ENCODE data around the gene CDKN2AIP. TPM values are rescaled to one million over a fixed set of nuclear protein-coding genes. Genes with fewer than 3 reads are reported as not detected.
"Not testable (repeated sequence)": the region's sequence is repeated elsewhere in the genome, so short reads cannot be mapped to it uniquely, and the experiment has no call there.

CDKN2AIP gene
- total RNA-seq, 4 donors from 2014 or later: 20.9 to 30.8 (median 26.1) TPM

DNA sequence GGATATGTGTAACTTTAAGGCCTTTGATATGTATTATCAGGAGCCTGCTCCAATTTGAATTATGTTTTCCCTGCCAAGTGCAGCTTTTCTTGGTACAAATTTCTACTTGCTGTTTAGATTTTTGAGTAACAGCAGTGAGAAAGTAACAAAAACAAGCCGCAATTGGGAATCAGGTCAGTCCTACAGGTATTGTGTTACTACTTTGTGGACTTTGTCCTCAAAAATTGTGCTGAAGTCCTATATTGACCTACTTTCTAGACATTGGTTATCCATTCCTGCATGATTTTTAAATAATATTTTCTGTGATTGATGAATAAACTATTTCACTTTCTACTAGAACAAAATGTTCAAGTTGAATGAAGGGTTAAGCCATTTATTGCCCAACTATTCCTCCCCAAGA, 5.7 kb downstream of the CDKN2AIP start:
- TF ChIP-seq CTCF (IDR thresholded peaks at IDR 0.05) (no peak), POLR2A (IDR thresholded peaks at IDR 0.05) (no peak)
- H3K4me3 ChIP-seq (ENCODE audit: low read depth, poor library complexity, severe bottlenecking): no peak overlapping the region
- WGBS, 2 donors: 96 to 98% methylated on average over 1 of the region's 1 CpG
- DNase-seq (ENCODE audit: low spot score in 2 of 2): no peak
- intact Hi-C loops (cut with DNase I; ENCODE audit: low total_unique reads): no loop called here

DNA sequence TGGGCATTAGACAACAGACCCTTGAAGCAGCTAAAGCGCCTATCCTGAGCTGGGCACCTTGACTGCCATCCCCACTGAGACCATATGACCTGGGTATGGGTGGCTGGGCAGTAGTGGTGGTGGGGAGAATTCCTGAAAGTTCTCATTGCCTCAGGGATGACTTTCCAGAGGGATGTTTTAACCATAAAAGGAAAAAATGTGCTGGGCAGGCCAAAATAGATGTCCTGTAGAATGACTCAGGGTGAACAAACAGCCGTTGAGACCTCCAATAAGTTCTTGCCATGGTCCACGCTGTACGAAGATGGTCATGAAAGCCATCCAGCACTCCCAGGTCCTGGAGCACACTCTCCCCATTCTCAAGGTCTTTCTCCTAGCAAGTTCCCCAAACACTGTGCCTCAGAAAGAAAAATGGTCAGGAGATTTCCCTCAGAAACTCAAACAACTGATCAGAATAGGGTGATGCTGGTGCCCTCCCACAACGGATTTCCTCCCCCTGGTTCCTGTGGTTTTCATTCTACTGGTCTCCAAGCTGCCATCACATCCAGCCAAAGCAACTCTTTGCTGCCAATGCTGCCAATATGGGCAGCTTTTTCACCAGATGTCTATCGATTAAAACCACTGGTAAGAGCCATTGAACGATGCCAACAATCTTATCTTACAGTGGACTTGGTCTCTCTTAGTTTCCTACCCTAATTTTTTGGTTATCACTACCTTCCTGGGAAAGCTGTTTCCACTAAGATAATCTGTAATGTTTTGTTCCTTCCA, 11.2 kb downstream of the CDKN2AIP start:
- intact Hi-C loops (cut with DNase I; ENCODE audit: low total_unique reads): no loop called here
- WGBS, 2 donors: 81 to 84% methylated on average over 7 of the region's 7 CpGs

DNA sequence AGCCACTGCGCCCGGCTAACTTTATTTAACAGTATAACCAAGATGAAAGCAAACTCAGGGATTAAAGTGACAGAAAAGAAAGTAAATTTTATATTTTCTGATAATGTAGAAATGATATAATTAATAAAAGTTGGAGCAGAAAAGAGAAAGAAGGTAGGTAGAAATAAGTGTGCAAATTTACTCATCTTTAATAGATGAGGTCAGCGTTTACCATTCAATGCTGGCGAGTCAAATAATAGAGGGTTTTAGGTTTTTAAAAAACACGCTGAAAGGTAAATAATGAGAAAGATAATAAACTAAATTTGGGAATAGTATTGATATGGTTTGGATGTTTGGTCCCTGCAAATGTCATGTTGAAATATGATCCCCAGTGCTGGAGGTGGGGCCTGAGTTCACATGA, 13.6 kb downstream of the CDKN2AIP start:
- no peak for TF ChIP-seq POLR2A (IDR thresholded peaks at IDR 0.05)
- no peak for TF ChIP-seq CTCF (IDR thresholded peaks at IDR 0.05)
- H3K4me3 ChIP-seq (ENCODE audit: low read depth, poor library complexity, severe bottlenecking): no peak overlapping the region
- intact Hi-C loops (cut with DNase I; ENCODE audit: low total_unique reads): no loop called here
- 77 to 86% methylated on average over 5 of the region's 5 CpGs for WGBS, 2 donors
- DNase-seq (ENCODE audit: low spot score in 2 of 2): no peak

More for the DNA sequence above, 11.2 kb downstream of the CDKN2AIP start:
- no peak for DNase-seq (ENCODE audit: low spot score in 2 of 2)
- H3K4me3 ChIP-seq (ENCODE audit: low read depth, poor library complexity, severe bottlenecking): no peak overlapping the region
- no peak for TF ChIP-seq CTCF (IDR thresholded peaks at IDR 0.05)
- no peak for TF ChIP-seq POLR2A (IDR thresholded peaks at IDR 0.05)

DNA sequence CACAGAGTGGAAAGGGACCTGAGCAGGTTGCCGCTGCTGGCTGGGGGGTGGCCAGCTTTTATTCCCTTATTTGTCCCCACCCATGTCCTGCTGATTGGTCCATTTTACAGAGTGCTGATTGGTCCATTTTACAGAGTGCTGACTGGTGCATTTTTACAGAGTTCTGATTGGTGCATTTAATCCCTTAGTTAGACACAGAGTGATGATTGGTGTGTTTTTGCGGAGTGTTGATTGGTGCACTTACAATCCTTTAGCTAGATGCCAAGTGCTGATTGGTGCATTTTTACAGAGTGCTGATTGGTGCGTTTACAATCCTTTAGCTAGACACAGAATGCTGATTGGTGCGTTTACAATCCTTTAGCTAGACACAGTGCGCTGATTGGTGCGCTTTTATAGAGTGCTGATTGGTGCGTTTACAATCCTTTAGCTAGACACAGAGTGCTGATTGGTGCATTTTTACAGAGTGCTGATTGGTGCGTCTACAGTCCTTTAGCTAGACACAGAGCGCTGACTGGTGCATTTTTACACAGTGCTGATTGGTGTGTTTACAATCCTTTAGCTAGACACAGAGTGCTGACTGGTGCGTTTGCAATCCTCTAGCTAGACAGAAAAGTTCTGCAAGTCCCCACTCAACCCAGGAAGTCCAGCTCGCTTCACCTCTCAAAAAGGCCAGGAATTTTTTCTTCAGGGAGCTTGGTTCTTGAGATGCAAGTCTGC, 19.6 kb downstream of the CDKN2AIP start:
- 76 to 79% methylated on average over 11 of the region's 11 CpGs for WGBS, 2 donors
- DNase-seq (ENCODE audit: low spot score in 2 of 2); H3K4me3 ChIP-seq (ENCODE audit: low read depth, poor library complexity, severe bottlenecking); intact Hi-C loops (cut with DNase I; ENCODE audit: low total_unique reads): not testable (repeated sequence)

- 53 to 60% methylated on average over 5 of the region's 5 CpGs for WGBS, 2 donors
- H3K4me3 ChIP-seq (ENCODE audit: low read depth, poor library complexity, severe bottlenecking); intact Hi-C loops (cut with DNase I; ENCODE audit: low total_unique reads); DNase-seq (ENCODE audit: low spot score in 2 of 2): not testable (repeated sequence)
Measured at GRCh38 chr4:183465879-183466278, 21.4 kb downstream of the CDKN2AIP start.

- DNase-seq (ENCODE audit: low spot score in 2 of 2): no peak
- no peak for TF ChIP-seq POLR2A (IDR thresholded peaks at IDR 0.05)
- TF ChIP-seq CTCF (IDR thresholded peaks at IDR 0.05): no peak
- intact Hi-C loops (cut with DNase I; ENCODE audit: low total_unique reads): no loop called here
- 95 to 97% methylated on average over 3 of the region's 3 CpGs for WGBS, 2 donors
- H3K4me3 ChIP-seq (ENCODE audit: low read depth, poor library complexity, severe bottlenecking): no peak overlapping the region
Measured at GRCh38 chr4:183467246-183467645, 22.8 kb downstream of the CDKN2AIP start.
